ENCODE measurements around the gene TGFBR3L. TPM values are rescaled to one million over a fixed set of nuclear protein-coding genes. Genes with fewer than 3 reads are reported as not detected.

Gene TGFBR3L
- total and polyA plus RNA-seq, 2 of the 4 experiments (the other 2 are of a cell fraction) = 0.94 TPM; not detected in 1

DNA sequence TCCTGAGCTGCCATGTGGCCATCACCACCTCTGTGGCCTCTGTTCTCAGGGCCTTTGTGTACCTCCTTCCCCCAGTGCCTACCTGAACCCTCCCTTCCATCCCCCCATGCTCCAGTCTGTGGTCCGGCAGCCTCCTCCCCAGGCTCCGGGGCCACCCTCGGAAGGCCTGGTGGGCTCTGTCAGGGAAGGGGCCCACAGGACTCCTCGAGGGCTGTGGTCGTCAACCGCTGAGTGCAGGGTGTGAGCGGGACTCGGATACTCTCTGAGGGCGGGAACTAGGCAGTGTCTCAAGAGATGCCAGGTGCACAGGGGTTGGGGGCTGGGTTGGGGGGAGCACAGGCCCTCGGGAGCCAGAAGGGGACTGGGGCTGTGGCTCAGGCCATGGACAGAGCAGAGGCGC, 7.1 kb upstream of the TGFBR3L start:
- Histone ChIP-seq H2AK9ac (replicated peaks; ENCODE audit: low read depth, low read length, poor library complexity) (no peak overlapping the region), H3K18ac (ENCODE audit: low read depth, low read length) (no peak overlapping the region), H4K20me1 (ENCODE audit: insufficient read depth, low read length) (peaks cover 50% of the 10 kb centered on the region), H3K4me2 (ENCODE audit: low read depth, low read length) (no peak overlapping the region), H3K9me3 (ENCODE audit: control insufficient read depth, insufficient read depth, low read length) (no peaks in the 10 kb centered on the region), H3K9me1 (ENCODE audit: insufficient read depth, low read length) (peaks cover 7% of the 10 kb centered on the region), H3K14ac (replicated peaks; ENCODE audit: low read depth, low read length) (no peak overlapping the region), H4K5ac (ENCODE audit: low read depth, low read length) (no peak overlapping the region), H3K4ac (ENCODE audit: low read depth, low read length) (no peak overlapping the region), H3K79me1 (ENCODE audit: low read depth in 1 of 2, low read length in 2 of 2) (peaks cover 12 to 46% of the 10 kb centered on the region in 2 experiments; a peak in 3 of 4 replicates), H2BK15ac (ENCODE audit: low read depth, low read length) (no peak overlapping the region), H2BK20ac (ENCODE audit: low read depth, low read length) (no peak overlapping the region), H2AFZ (replicated peaks; ENCODE audit: low read length, poor library complexity) (no peak overlapping the region), H3K36me3 (ENCODE audit: control insufficient read depth, insufficient read depth, low read length) (peaks cover 31% of the 10 kb centered on the region), H3K4me3 (ENCODE audit: insufficient read depth, low read depth, low read length) (no peak overlapping the region), H3K27ac (ENCODE audit: insufficient read depth, low read length) (no peak overlapping the region), H2AK5ac (ENCODE audit: low read depth, low read length) (no peak overlapping the region), H2BK5ac (ENCODE audit: low read depth, low read length, poor library complexity, severe bottlenecking) (no peak overlapping the region), H4K8ac (ENCODE audit: low read depth in 2 of 2, low read length in 2 of 2) (no peak overlapping the region), H3K9ac (ENCODE audit: low read depth, low read length) (no peak overlapping the region), H3K23ac (ENCODE audit: low read depth, low read length) (no peak overlapping the region), H3K4me1 (ENCODE audit: control insufficient read depth, insufficient read depth, low read length) (peaks cover 9% of the 10 kb centered on the region), H3K27me3 (ENCODE audit: control insufficient read depth, insufficient read depth, low read length) (no peaks in the 10 kb centered on the region), H2BK120ac (ENCODE audit: low read depth, low read length) (no peak overlapping the region), H3K56ac (ENCODE audit: extremely low read depth, insufficient read depth, low read length) (no peak overlapping the region), H4K91ac (ENCODE audit: insufficient read depth, low read depth, low read length) (no peak overlapping the region)
- no peak for TF ChIP-seq RAD21 (IDR thresholded peaks at IDR 0.05; ENCODE audit: low read length)
- no peak for TF ChIP-seq MXI1 (IDR thresholded peaks at IDR 0.05; ENCODE audit: borderline replicate concordance, low read depth, low read length)
- TF ChIP-seq BHLHE40 (IDR thresholded peaks at IDR 0.05; ENCODE audit: low read depth, low read length) = no peak
- TF ChIP-seq POLR2A (IDR thresholded peaks at IDR 0.05; ENCODE audit: low read depth, low read length) = no peak
- TF ChIP-seq MAFK (IDR thresholded peaks at IDR 0.05; ENCODE audit: low read depth, low read length) = no peak
- no peak for TF ChIP-seq RCOR1 (IDR thresholded peaks at IDR 0.05; ENCODE audit: insufficient replicate concordance, low read length)
- no peak for TF ChIP-seq RFX5 (IDR thresholded peaks at IDR 0.05; ENCODE audit: low read depth, low read length)
- TF ChIP-seq FOS (IDR thresholded peaks at IDR 0.05; ENCODE audit: low read depth, low read length) = no peak
- TF ChIP-seq MAZ (IDR thresholded peaks at IDR 0.05; ENCODE audit: borderline replicate concordance, low read depth, low read length) = no peak
- no peak for TF ChIP-seq CHD1 (IDR thresholded peaks at IDR 0.05; ENCODE audit: low read depth, low read length)
- TF ChIP-seq, protein P1, sequence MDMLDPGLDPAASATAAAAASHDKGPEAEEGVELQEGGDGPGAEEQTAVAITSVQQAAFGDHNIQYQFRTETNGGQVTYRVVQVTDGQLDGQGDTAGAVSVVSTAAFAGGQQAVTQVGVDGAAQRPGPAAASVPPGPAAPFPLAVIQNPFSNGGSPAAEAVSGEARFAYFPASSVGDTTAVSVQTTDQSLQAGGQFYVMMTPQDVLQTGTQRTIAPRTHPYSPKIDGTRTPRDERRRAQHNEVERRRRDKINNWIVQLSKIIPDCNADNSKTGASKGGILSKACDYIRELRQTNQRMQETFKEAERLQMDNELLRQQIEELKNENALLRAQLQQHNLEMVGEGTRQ (IDR thresholded peaks at IDR 0.05; ENCODE audit: low read depth, low read length) = no peak
- TF ChIP-seq CEBPB (IDR thresholded peaks at IDR 0.05; ENCODE audit: low read depth, low read length) = no peak
- ATAC-seq (ENCODE audit: low read depth) = no peak
- no peak for DNase-seq
- dilution Hi-C loops (cut with HindIII; ENCODE audit: low sequenced_read_pairs, unreplicated experiment) (no loop called here), intact Hi-C loops (cut with micrococcal nuclease) (no loop called here), in situ Hi-C loops (cut with MboI; ENCODE audit: low sequenced_read_pairs) (no loop called here)
- no TSS peak for BruUV-seq (replicated peaks)
- POLR2A ChIA-PET (ENCODE audit: unreplicated experiment) = no interaction called here
- CTCF ChIA-PET = no interaction called here
- no CpG with 5 or more reads among the region's 11 CpGs for WGBS, 2 experiments (ENCODE audit: extremely low coverage in 2 of 2, insufficient read length in 1 of 2)

All from IMR-90 (cell line).